Calu3 (cell line): ENCODE measurements around the gene ZDHHC19. TPM values are rescaled to one million over a fixed set of nuclear protein-coding genes. Genes with fewer than 3 reads are reported as not detected.

Experiments
- BruUV-seq: library from RNA; stranded (reverse); fragments of 400-500 nt; replicated peaks from 2 replicates; lab custom pipeline; 2021; lab: Mats Ljungman, UMichigan
- CTCF ChIA-PET: fragments of 300-600 bp; sonication (Branson Sonifier 250); formaldehyde crosslinking; loops from one replicate; lab custom pipeline; 2022; ENCODE audit warnings: antibody characterized with exemption; lab: Charles Lee
- DNase-seq: peaks from one replicate; pipeline ENCODE4 v3.0.0; 2022
- H3K27ac Mint-ChIP-seq: one replicate; pipeline ENCODE4 v1.8.0; 2022; ENCODE audit warnings: mixed read lengths; ENCODE audit not compliant: unreplicated experiment
- H3K27me3 Mint-ChIP-seq: one replicate; pipeline ENCODE4 v1.8.0; 2022; ENCODE audit warnings: mixed read lengths; ENCODE audit not compliant: unreplicated experiment
- H3K36me3 Mint-ChIP-seq: one replicate; pipeline ENCODE4 v1.8.0; 2022; ENCODE audit warnings: mild to moderate bottlenecking, moderate library complexity, mixed read lengths; ENCODE audit not compliant: insufficient read depth, unreplicated experiment
- H3K4me1 Mint-ChIP-seq: one replicate; pipeline ENCODE4 v1.8.0; 2022; ENCODE audit warnings: mild to moderate bottlenecking, low read depth, mixed read lengths; ENCODE audit not compliant: unreplicated experiment
- H3K4me3 Mint-ChIP-seq: one replicate; pipeline ENCODE4 v1.8.0; 2022; ENCODE audit warnings: mild to moderate bottlenecking, low read depth, moderate library complexity, mixed read lengths; ENCODE audit not compliant: unreplicated experiment
- H3K9me3 Mint-ChIP-seq: one replicate; pipeline ENCODE4 v1.8.0; 2022; ENCODE audit warnings: low read depth, mixed read lengths; ENCODE audit not compliant: unreplicated experiment
- CTCF ChIP-seq: fragments of 200-600 bp; IDR thresholded peaks from one replicate; pipeline ENCODE4 v1.8.0; 2022; ENCODE audit warnings: antibody characterized with exemption; ENCODE audit not compliant: unreplicated experiment
- intact Hi-C: fragments of 100-400 bp; cut with micrococcal nuclease; formaldehyde crosslinking; loops from one replicate; pipeline ENCODE4 v1.10.0; 2022; ENCODE audit not compliant: unreplicated experiment
- total RNA-seq: library from RNA; stranded (reverse); gene quantifications from 2 replicates; pipeline ENCODE4 v1.2.3, GENCODE V29; 2022

The ZDHHC19 gene
- total RNA-seq, 1 experiment from 2014 or later = not detected

DNA sequence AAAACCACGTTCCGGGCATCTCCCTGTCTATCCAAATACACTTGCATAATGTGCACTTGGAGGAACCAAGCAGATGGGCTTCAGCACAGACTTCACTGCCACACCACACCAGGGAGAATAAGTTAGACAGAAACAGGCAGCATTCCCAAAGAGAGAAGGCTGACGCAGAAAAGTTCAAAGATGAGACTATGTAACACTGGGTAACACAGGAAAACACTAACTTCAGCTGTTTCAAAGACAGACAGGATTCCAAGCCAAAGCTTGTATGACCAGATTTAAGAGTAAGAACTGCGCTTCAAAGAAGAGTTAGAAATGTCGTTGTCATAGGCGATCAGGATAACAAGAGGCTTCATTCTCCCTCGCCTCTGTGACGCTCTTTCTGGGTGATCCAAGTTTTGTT, 25.0 kb upstream of the ZDHHC19 start:
- Mint-ChIP-seq H3K36me3 (no peaks in the 10 kb centered on the region), H3K9me3 (no peaks in the 10 kb centered on the region), H3K27ac (no peak overlapping the region), H3K27me3 (no peaks in the 10 kb centered on the region), H3K4me3 (no peak overlapping the region), H3K4me1 (no peaks in the 10 kb centered on the region)
- no peak for TF ChIP-seq CTCF
- CTCF ChIA-PET = no interaction called here
- DNase-seq = no peak
- TSS peak; percentile 27 for BruUV-seq
- intact Hi-C loops = no loop called here

GRCh38 chr3:196235452-196236122, 24.4 kb upstream of the ZDHHC19 start:
- no peak overlapping the region for H3K4me3 Mint-ChIP-seq
- DNase-seq = no peak
- H3K9me3 Mint-ChIP-seq = no peaks in the 10 kb centered on the region
- no peaks in the 10 kb centered on the region for H3K27me3 Mint-ChIP-seq
- H3K27ac Mint-ChIP-seq = no peak overlapping the region
- H3K36me3 Mint-ChIP-seq = no peaks in the 10 kb centered on the region
- no peaks in the 10 kb centered on the region for H3K4me1 Mint-ChIP-seq
- intact Hi-C loops = no loop called here
- no peak for TF ChIP-seq CTCF
- no TSS peak for BruUV-seq
- CTCF ChIA-PET = interaction anchor here (0.6 kb wide), 1 partner anchor 69 kb away, joined by 4 read pairs; no protein-coding TSS in a partner anchor

DNA sequence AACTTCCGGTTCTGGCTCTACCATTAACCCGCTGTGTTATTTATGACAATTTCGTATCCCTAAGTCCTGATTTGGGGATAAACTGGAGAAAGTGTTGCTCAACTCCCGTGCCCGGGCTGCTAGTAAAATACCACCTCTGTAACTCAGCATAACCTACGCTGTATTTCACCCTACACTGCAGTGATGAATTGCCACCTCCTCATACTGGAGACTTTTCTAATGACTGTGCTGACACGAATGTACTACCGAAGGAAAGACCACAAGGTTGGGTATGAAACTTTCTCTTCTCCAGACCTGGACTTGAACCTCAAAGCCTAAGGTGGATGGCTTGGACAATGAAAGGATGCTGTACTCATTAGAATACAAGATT, 21.7 kb upstream of the ZDHHC19 start:
- CTCF ChIA-PET = no interaction called here
- H3K4me1 Mint-ChIP-seq = no peaks in the 10 kb centered on the region

GRCh38 chr3:196232154-196232881, 21.1 kb upstream of the ZDHHC19 start:
- intact Hi-C loops = no loop called here
- no TSS peak for BruUV-seq
- no peaks in the 10 kb centered on the region for H3K4me1 Mint-ChIP-seq

More for the DNA sequence above, 21.7 kb upstream of the ZDHHC19 start:
- no peak overlapping the region for H3K4me3 Mint-ChIP-seq
- H3K27me3 Mint-ChIP-seq = no peaks in the 10 kb centered on the region
- TF ChIP-seq CTCF = no peak
- no peak for DNase-seq
- BruUV-seq = no TSS peak
- H3K9me3 Mint-ChIP-seq = no peaks in the 10 kb centered on the region
- no peak overlapping the region for H3K27ac Mint-ChIP-seq
- intact Hi-C loops = no loop called here
- peaks cover 3% of the 10 kb centered on the region for H3K36me3 Mint-ChIP-seq

More at GRCh38 chr3:196232154-196232881, 21.1 kb upstream of the ZDHHC19 start:
- Mint-ChIP-seq H3K27me3 (no peaks in the 10 kb centered on the region), H3K4me3 (no peak overlapping the region), H3K36me3 (peaks cover 5% of the 10 kb centered on the region), H3K27ac (no peak overlapping the region), H3K9me3 (no peaks in the 10 kb centered on the region)
- CTCF ChIA-PET = interaction anchor here (0.6 kb wide), 1 partner anchor 413 kb away, joined by 3 read pairs; no protein-coding TSS in a partner anchor
- no peak for DNase-seq
- TF ChIP-seq CTCF = no peak
